Measurements from ENCODE around the gene PAPPA2.

Gene PAPPA2

DNA sequence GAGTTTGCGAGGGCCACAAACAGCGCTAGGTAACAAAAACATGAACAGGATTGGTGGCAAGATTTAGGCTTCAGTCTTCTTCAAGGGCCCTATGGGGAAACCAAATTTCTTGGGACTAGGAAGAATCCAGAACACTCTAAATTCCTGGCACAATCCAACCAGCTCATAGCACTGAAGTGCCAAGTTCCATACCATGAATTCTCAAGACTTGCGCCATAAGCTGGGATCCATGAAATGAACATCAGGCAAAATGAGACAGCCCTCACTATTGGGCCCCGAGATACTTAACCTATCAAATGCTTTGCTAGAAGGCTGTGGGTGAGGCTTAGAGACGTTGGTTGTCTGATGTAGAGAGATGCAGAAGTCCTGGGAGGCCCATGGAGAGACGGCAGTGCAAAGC lies 322.1 kb downstream of the PAPPA2 start:
- no peaks in the 10 kb centered on the region for H4K20me1 ChIP-seq (ENCODE audit: low read depth, low read length)
- H3K4me2 ChIP-seq (ENCODE audit: low read depth, low read length, poor library complexity, severe bottlenecking) = no peak overlapping the region
- no peak overlapping the region for H3K4me3 ChIP-seq (ENCODE audit: insufficient read depth, low read length, poor library complexity, severe bottlenecking)
- no peaks in the 10 kb centered on the region for H3K9me3 ChIP-seq (ENCODE audit: insufficient read depth, low read length)
- H3K9me2 ChIP-seq (replicated peaks; ENCODE audit: insufficient read depth, low read length) = no peaks in the 10 kb centered on the region
- no peaks in the 10 kb centered on the region for H3F3A ChIP-seq (ENCODE audit: insufficient read depth)
- no peak overlapping the region for H3K27ac ChIP-seq (ENCODE audit: low read depth, low read length)
- H3K9ac ChIP-seq (ENCODE audit: low read length) = no peak overlapping the region
- no peak for TF ChIP-seq EZH2phosphoT487 (conservative IDR thresholded peaks at IDR 0.05; ENCODE audit: low read length)
- TF ChIP-seq, protein P1, sequence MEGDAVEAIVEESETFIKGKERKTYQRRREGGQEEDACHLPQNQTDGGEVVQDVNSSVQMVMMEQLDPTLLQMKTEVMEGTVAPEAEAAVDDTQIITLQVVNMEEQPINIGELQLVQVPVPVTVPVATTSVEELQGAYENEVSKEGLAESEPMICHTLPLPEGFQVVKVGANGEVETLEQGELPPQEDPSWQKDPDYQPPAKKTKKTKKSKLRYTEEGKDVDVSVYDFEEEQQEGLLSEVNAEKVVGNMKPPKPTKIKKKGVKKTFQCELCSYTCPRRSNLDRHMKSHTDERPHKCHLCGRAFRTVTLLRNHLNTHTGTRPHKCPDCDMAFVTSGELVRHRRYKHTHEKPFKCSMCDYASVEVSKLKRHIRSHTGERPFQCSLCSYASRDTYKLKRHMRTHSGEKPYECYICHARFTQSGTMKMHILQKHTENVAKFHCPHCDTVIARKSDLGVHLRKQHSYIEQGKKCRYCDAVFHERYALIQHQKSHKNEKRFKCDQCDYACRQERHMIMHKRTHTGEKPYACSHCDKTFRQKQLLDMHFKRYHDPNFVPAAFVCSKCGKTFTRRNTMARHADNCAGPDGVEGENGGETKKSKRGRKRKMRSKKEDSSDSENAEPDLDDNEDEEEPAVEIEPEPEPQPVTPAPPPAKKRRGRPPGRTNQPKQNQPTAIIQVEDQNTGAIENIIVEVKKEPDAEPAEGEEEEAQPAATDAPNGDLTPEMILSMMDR (IDR thresholded peaks at IDR 0.05; ENCODE audit: insufficient read depth, low read length, poor library complexity, severe bottlenecking) = no peak
- no peaks in the 10 kb centered on the region for H3K36me3 ChIP-seq (ENCODE audit: low read length)
- no peaks in the 10 kb centered on the region for H3K79me2 ChIP-seq (ENCODE audit: insufficient read depth, low read length)
- no peak overlapping the region for H2AFZ ChIP-seq (ENCODE audit: low read depth, low read length, severe bottlenecking)
- no peaks in the 10 kb centered on the region for H3K27me3 ChIP-seq (ENCODE audit: low read length)

DNA sequence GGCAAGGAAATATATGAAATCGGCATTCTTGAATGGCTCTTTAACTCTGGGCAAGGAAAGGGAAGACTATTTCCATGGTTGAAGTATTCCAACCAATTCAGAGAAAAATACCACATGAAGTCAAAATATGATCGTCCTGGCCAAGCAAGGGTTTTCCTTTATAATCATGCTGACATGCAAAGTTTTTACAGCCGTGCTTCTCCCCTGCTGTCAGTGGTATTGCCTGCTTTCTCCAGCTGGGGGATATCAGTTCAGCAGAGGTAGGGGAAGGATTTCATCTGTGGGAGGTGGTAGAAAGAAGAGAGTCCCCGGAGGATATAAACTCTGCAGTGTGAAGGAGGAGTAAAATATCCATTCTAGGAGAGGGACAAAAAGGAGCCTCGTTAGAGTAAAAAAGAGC lies 322.8 kb downstream of the PAPPA2 start:
- Histone ChIP-seq H3K27ac (ENCODE audit: low read depth, low read length) (no peak overlapping the region), H3K4me2 (ENCODE audit: low read depth, low read length, poor library complexity, severe bottlenecking) (no peak overlapping the region), H3K79me2 (ENCODE audit: insufficient read depth, low read length) (no peaks in the 10 kb centered on the region), H2AFZ (ENCODE audit: low read depth, low read length, severe bottlenecking) (no peak overlapping the region), H3K9me2 (replicated peaks; ENCODE audit: insufficient read depth, low read length) (no peaks in the 10 kb centered on the region), H4K20me1 (ENCODE audit: low read depth, low read length) (no peaks in the 10 kb centered on the region), H3K9me3 (ENCODE audit: insufficient read depth, low read length) (no peaks in the 10 kb centered on the region), H3K4me3 (ENCODE audit: insufficient read depth, low read length, poor library complexity, severe bottlenecking) (no peak overlapping the region), H3F3A (ENCODE audit: insufficient read depth) (no peaks in the 10 kb centered on the region), H3K27me3 (ENCODE audit: low read length) (no peaks in the 10 kb centered on the region), H3K9ac (ENCODE audit: low read length) (no peak overlapping the region), H3K36me3 (ENCODE audit: low read length) (no peaks in the 10 kb centered on the region)
- TF ChIP-seq, protein P1 (IDR thresholded peaks at IDR 0.05; ENCODE audit: insufficient read depth, low read length, poor library complexity, severe bottlenecking) = no peak
- TF ChIP-seq EZH2phosphoT487 (conservative IDR thresholded peaks at IDR 0.05; ENCODE audit: low read length) = no peak

DNA sequence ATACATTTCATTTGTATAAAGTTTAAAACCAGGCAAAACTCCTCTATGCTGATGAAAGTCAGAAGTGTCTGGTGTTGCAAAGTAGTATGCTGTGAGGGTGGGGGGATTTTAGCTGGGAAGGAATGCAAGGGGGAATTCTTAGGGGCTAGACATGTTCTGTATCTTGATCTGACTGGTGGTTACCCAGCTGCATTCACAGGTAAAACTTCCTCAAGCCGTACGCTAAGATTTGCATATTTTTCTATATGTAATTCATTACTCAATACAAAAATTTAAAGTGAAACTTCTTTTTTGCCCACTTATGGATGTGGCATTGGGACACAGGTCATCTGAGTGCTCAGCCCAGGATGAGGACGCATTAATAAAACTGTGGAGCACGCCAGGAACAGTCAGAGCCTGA lies 323.3 kb downstream of the PAPPA2 start:
- TF ChIP-seq EZH2phosphoT487 (conservative IDR thresholded peaks at IDR 0.05; ENCODE audit: low read length) = no peak
- TF ChIP-seq, protein P1 (IDR thresholded peaks at IDR 0.05; ENCODE audit: insufficient read depth, low read length, poor library complexity, severe bottlenecking) = no peak

More for the DNA sequence above, 323.3 kb downstream of the PAPPA2 start:
- Histone ChIP-seq H3K4me3 (ENCODE audit: insufficient read depth, low read length, poor library complexity, severe bottlenecking) (no peak overlapping the region), H3K9me2 (replicated peaks; ENCODE audit: insufficient read depth, low read length) (no peaks in the 10 kb centered on the region), H3K36me3 (ENCODE audit: low read length) (no peaks in the 10 kb centered on the region), H4K20me1 (ENCODE audit: low read depth, low read length) (no peaks in the 10 kb centered on the region), H3K9ac (ENCODE audit: low read length) (no peak overlapping the region), H3F3A (ENCODE audit: insufficient read depth) (no peaks in the 10 kb centered on the region), H3K9me3 (ENCODE audit: insufficient read depth, low read length) (no peaks in the 10 kb centered on the region), H3K79me2 (ENCODE audit: insufficient read depth, low read length) (no peaks in the 10 kb centered on the region), H2AFZ (ENCODE audit: low read depth, low read length, severe bottlenecking) (no peak overlapping the region), H3K27me3 (ENCODE audit: low read length) (no peaks in the 10 kb centered on the region), H3K27ac (ENCODE audit: low read depth, low read length) (no peak overlapping the region), H3K4me2 (ENCODE audit: low read depth, low read length, poor library complexity, severe bottlenecking) (no peak overlapping the region)
